ENCODE results near the gene BHLHE23.

- TF ChIP-seq, protein P1, sequence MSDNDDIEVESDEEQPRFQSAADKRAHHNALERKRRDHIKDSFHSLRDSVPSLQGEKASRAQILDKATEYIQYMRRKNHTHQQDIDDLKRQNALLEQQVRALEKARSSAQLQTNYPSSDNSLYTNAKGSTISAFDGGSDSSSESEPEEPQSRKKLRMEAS (IDR thresholded peaks at IDR 0.05): no peak
- TF ChIP-seq FOXM1 (IDR thresholded peaks at IDR 0.05; ENCODE audit: borderline replicate concordance, low read depth) (no peak), TCF12 (IDR thresholded peaks at IDR 0.05; ENCODE audit: low read depth) (no peak), EP300 (IDR thresholded peaks at IDR 0.05; ENCODE audit: borderline replicate concordance) (no peak), EGR1 (IDR thresholded peaks at IDR 0.05) (no peak), YY1 (IDR thresholded peaks at IDR 0.05; ENCODE audit: low read depth) (no peak), REST (IDR thresholded peaks at IDR 0.05; ENCODE audit: low read depth) (no peak), CREB1 (IDR thresholded peaks at IDR 0.05; ENCODE audit: low read depth) (no peak), TAF1 (IDR thresholded peaks at IDR 0.05; ENCODE audit: low read depth) (no peak), RAD21 (IDR thresholded peaks at IDR 0.05; ENCODE audit: low read depth) (no peak), TEAD4 (IDR thresholded peaks at IDR 0.05) (no peak), CEBPB (IDR thresholded peaks at IDR 0.05) (no peak), NFIC (IDR thresholded peaks at IDR 0.05) (no peak)
These were observed 1.4 kb downstream of the BHLHE23 start for GRCh38 chr20:63005365-63005861.
